Liver (tissue), 9 donors: ENCODE results near the gene CKM. TPM values are rescaled to one million over a fixed set of nuclear protein-coding genes. Genes with fewer than 3 reads are reported as not detected.

Experiments used
- DNase-seq: peaks from one replicate; pipeline ENCODE4 v3.0.0-alpha.2; 2017; ENCODE audit warnings: low spot score
- H3K27ac ChIP-seq, 2 donors: one replicate each; pipeline ENCODE4 v1.7.0; 2013; ENCODE audit warnings: inconsistent platforms in 2 of 2, low read length in 2 of 2, control low read depth in 1 of 2, low read depth in 1 of 2, mild to moderate bottlenecking in 1 of 2
- H3K27me3 ChIP-seq, 4 donors: one replicate each; pipeline versions ENCODE4 v1.6.1 to v1.7.0; 2013; ENCODE audit warnings: low read length in 3 of 4, inconsistent platforms in 1 of 4, mild to moderate bottlenecking in 1 of 4, moderate library complexity in 1 of 4; ENCODE audit not compliant: control insufficient read depth in 4 of 4, insufficient read depth in 4 of 4
- H3K36me3 ChIP-seq, 4 donors: one replicate each; pipeline versions ENCODE4 v1.6.1 to v1.7.0; 2013; ENCODE audit warnings: low read length in 3 of 4, mild to moderate bottlenecking in 3 of 4, low read depth in 1 of 4, moderate library complexity in 1 of 4; ENCODE audit not compliant: control insufficient read depth in 4 of 4, insufficient read depth in 3 of 4
- H3K4me1 ChIP-seq, 4 donors: one replicate each; pipeline versions ENCODE4 v1.6.1 to v1.7.0; 2013; ENCODE audit warnings: low read length in 3 of 4, mild to moderate bottlenecking in 3 of 4, moderate library complexity in 1 of 4; ENCODE audit not compliant: control insufficient read depth in 4 of 4, insufficient read depth in 4 of 4
- H3K4me3 ChIP-seq, 3 donors: one replicate each; pipeline versions ENCODE4 v1.6.1 to v1.7.0; 2013; ENCODE audit warnings: low read length in 3 of 3, control low read depth in 1 of 3, low read depth in 1 of 3, mild to moderate bottlenecking in 1 of 3
- H3K9ac ChIP-seq, 2 donors: one replicate each; pipeline ENCODE4 v1.7.0; 2013; ENCODE audit warnings: low read length in 2 of 2, mild to moderate bottlenecking in 2 of 2, moderate library complexity in 2 of 2, control low read depth in 1 of 2, low read depth in 1 of 2
- H3K9me3 ChIP-seq, 4 donors: one replicate each; pipeline versions ENCODE4 v1.6.1 to v1.7.0; 2013; ENCODE audit warnings: low read length in 3 of 4; ENCODE audit not compliant: control insufficient read depth in 4 of 4
- CTCF ChIP-seq: fragments of 150-350 bp; IDR thresholded peaks from 2 replicates; pipeline ENCODE4 v1.5.1; 2017; ENCODE audit warnings: improper control_type of control experiment, low read depth, low read length; ENCODE audit not compliant: missing input control
- HNF4A ChIP-seq, 2 donors: conservative IDR thresholded peaks; 2 replicates each; pipeline ENCODE4 v1.6.1; 2016; ENCODE audit warnings: antibody characterized with exemption in 2 of 2, mild to moderate bottlenecking in 2 of 2
- JUND ChIP-seq, 2 donors: IDR thresholded peaks; 2 replicates each; pipeline ENCODE4 v1.6.1; 2016; ENCODE audit warnings: antibody characterized with exemption in 2 of 2
- SP1 ChIP-seq: IDR thresholded peaks from 2 replicates; pipeline ENCODE4 v1.6.1; 2018; ENCODE audit warnings: antibody characterized with exemption, mild to moderate bottlenecking
- TAF1 ChIP-seq: conservative IDR thresholded peaks from 2 replicates; pipeline ENCODE4 v1.6.1; 2016; ENCODE audit warnings: antibody characterized with exemption, mild to moderate bottlenecking
- WGBS: extraction: QIAGEN DNeasy Blood & Tissue Kit; methylation state at CpG from one replicate; pipeline ENCODE4 v1.1.7; 2013; 5-methylcytosine and 5-hydroxymethylcytosine counted together
- polyA plus RNA-seq, 2 donors: library from polyadenylated mRNA; stranded (reverse) in 1 of 2; unstranded in 1 of 2; fragments of 200-250 nt in 1 of 2; fragments of >200 nt in 1 of 2; fragmentation: Nextera tagmentation in 1 of 2; extraction: Ambion mirVana in 1 of 2; gene quantifications; one replicate each; pipeline versions ENCODE4 v1.2.1 to v1.2.3, GENCODE V29; 2013 to 2015
- total RNA-seq, 2 donors: library from RNA; depleted of rRNA; stranded (reverse); fragments of >200 nt; gene quantifications; one replicate each; pipeline ENCODE4 v1.2.3, GENCODE V29; 2014
- TF ChIP-seq, protein P1 (sequence below): IDR thresholded peaks from 2 replicates; pipeline ENCODE4 v1.6.1; 2016; ENCODE audit warnings: antibody characterized with exemption
- TF ChIP-seq, protein P2 (sequence below): IDR thresholded peaks from 2 replicates; pipeline ENCODE4 v1.6.1; 2016; ENCODE audit warnings: antibody characterized with exemption, mild to moderate bottlenecking
- donor health status: healthy.
- donor health status: healthy.
- donor health status: healthy.
- donor health status: healthy.
- donor health status: healthy.

The CKM gene
- total and polyA plus RNA-seq, 4 donors: 0.05 to 0.37 (median 0.17) TPM; not detected in 1

DNA sequence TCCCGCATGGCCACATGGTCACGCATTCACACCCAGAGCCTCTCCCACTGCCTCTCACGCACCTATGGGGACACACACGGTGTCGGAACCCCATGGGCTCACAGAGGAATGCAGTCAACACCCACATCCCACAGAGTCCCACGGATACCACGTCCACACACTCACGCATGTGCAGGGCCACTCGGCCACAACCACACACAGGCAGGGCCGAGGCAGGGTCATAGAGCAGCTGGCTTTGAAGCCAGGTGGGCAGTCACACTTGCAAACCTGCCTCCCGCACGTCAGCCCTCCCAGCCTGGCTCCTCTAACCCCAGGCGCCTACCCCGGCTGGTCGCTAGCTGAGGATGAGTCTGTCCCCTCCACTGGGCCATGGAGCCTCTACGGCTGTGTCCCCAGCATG is 39.6 kb upstream of the CKM start:
- Histone ChIP-seq H3K9ac (no peak overlapping the region), H3K27ac (no peak overlapping the region), H3K27me3 (no peaks in the 10 kb centered on the region), H3K9me3 (no peaks in the 10 kb centered on the region), H3K4me3 (no peak overlapping the region), H3K36me3 (peaks cover 0 to 21% (median 3%) of the 10 kb centered on the region in 4 donors), H3K4me1 (no peaks in the 10 kb centered on the region)
- TF ChIP-seq SP1 (no peak), CTCF (no peak), TAF1 (no peak)
- WGBS: 92% methylated on average over 16 of the region's 16 CpGs
- DNase-seq: no peak

DNA sequence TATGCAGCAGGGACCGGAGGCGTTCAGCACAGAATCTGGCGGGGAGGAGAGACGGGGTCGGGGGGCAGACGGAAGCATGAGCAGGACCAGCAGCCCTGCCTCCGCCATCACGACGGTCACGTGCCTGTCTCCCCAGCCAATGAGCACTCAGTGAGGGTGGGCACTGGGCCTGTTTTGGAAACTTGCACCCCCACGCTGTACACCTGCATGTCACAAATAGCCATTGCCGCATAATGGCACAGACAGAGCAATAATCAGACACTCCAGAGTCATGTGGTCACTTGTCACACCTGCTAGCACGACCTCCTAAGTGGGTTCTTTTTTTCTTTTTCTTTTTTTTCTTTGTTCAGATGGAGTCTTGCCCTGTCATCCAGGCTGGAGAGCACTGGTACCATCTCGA is 38.9 kb upstream of the CKM start:
- 96% methylated on average over 14 of the region's 14 CpGs for WGBS
- Histone ChIP-seq H3K9ac (no peak overlapping the region), H3K4me1 (no peaks in the 10 kb centered on the region), H3K27ac (no peak overlapping the region), H3K27me3 (no peaks in the 10 kb centered on the region), H3K36me3 (peaks cover 0 to 25% (median 5%) of the 10 kb centered on the region in 4 donors), H3K4me3 (no peak overlapping the region), H3K9me3 (no peaks in the 10 kb centered on the region)
- DNase-seq: no peak
- TF ChIP-seq TAF1 (no peak), JUND (IDR thresholded peaks at IDR 0.05) (no peak)
- TF ChIP-seq, protein P1, sequence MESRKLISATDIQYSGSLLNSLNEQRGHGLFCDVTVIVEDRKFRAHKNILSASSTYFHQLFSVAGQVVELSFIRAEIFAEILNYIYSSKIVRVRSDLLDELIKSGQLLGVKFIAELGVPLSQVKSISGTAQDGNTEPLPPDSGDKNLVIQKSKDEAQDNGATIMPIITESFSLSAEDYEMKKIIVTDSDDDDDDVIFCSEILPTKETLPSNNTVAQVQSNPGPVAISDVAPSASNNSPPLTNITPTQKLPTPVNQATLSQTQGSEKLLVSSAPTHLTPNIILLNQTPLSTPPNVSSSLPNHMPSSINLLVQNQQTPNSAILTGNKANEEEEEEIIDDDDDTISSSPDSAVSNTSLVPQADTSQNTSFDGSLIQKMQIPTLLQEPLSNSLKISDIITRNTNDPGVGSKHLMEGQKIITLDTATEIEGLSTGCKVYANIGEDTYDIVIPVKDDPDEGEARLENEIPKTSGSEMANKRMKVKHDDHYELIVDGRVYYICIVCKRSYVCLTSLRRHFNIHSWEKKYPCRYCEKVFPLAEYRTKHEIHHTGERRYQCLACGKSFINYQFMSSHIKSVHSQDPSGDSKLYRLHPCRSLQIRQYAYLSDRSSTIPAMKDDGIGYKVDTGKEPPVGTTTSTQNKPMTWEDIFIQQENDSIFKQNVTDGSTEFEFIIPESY: no peak

GRCh38 chr19:45358213-45358792 is 35.6 kb upstream of the CKM start:
- Histone ChIP-seq H3K27ac (no peak overlapping the region), H3K36me3 (peaks cover 2 to 37% (median 5%) of the 10 kb centered on the region in 4 donors), H3K27me3 (no peaks in the 10 kb centered on the region), H3K4me3 (no peak overlapping the region), H3K9me3 (no peaks in the 10 kb centered on the region), H3K9ac (no peak overlapping the region), H3K4me1 (no peaks in the 10 kb centered on the region)
- 96% methylated on average over 12 of the region's 12 CpGs for WGBS
- no peak for DNase-seq
- TF ChIP-seq HNF4A (conservative IDR thresholded peaks at IDR 0.05) (no peak), JUND (IDR thresholded peaks at IDR 0.05) (no peak)
- TF ChIP-seq, protein P2, sequence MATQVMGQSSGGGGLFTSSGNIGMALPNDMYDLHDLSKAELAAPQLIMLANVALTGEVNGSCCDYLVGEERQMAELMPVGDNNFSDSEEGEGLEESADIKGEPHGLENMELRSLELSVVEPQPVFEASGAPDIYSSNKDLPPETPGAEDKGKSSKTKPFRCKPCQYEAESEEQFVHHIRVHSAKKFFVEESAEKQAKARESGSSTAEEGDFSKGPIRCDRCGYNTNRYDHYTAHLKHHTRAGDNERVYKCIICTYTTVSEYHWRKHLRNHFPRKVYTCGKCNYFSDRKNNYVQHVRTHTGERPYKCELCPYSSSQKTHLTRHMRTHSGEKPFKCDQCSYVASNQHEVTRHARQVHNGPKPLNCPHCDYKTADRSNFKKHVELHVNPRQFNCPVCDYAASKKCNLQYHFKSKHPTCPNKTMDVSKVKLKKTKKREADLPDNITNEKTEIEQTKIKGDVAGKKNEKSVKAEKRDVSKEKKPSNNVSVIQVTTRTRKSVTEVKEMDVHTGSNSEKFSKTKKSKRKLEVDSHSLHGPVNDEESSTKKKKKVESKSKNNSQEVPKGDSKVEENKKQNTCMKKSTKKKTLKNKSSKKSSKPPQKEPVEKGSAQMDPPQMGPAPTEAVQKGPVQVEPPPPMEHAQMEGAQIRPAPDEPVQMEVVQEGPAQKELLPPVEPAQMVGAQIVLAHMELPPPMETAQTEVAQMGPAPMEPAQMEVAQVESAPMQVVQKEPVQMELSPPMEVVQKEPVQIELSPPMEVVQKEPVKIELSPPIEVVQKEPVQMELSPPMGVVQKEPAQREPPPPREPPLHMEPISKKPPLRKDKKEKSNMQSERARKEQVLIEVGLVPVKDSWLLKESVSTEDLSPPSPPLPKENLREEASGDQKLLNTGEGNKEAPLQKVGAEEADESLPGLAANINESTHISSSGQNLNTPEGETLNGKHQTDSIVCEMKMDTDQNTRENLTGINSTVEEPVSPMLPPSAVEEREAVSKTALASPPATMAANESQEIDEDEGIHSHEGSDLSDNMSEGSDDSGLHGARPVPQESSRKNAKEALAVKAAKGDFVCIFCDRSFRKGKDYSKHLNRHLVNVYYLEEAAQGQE: no peak
